Measurements from ENCODE around the gene ADAT3.

- TF ChIP-seq, protein P1, sequence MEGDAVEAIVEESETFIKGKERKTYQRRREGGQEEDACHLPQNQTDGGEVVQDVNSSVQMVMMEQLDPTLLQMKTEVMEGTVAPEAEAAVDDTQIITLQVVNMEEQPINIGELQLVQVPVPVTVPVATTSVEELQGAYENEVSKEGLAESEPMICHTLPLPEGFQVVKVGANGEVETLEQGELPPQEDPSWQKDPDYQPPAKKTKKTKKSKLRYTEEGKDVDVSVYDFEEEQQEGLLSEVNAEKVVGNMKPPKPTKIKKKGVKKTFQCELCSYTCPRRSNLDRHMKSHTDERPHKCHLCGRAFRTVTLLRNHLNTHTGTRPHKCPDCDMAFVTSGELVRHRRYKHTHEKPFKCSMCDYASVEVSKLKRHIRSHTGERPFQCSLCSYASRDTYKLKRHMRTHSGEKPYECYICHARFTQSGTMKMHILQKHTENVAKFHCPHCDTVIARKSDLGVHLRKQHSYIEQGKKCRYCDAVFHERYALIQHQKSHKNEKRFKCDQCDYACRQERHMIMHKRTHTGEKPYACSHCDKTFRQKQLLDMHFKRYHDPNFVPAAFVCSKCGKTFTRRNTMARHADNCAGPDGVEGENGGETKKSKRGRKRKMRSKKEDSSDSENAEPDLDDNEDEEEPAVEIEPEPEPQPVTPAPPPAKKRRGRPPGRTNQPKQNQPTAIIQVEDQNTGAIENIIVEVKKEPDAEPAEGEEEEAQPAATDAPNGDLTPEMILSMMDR (IDR thresholded peaks at IDR 0.05), result no peak
- no peak for TF ChIP-seq POLR2A (IDR thresholded peaks at IDR 0.05)
Measured at GRCh38 chr19:1904860-1905109, 414 bp upstream of the ADAT3 start.

Data from esophagus squamous epithelium (tissue), 4 donors.